Astrocyte of the cerebellum (primary cell): Measurements from ENCODE around the gene COL4A3.
A peak's percentile ranks its signal among the peaks of the same experiment; 100 is the strongest.

Experiments
- DNase-seq: peaks from one replicate; pipeline ENCODE4 v3.0.0-alpha.2; 2011; ENCODE audit warnings: low read depth
- H3K4me3 ChIP-seq: 2 replicates; pipeline ENCODE4 v1.5.1; 2011; ENCODE audit warnings: mild to moderate bottlenecking, low read depth, low read length, moderate library complexity
- CTCF ChIP-seq: IDR thresholded peaks from 2 replicates; pipeline ENCODE4 v1.5.1; 2012; ENCODE audit warnings: low read length, low read depth, moderate library complexity, mild to moderate bottlenecking; ENCODE audit errors: missing control alignments
- in situ Hi-C: cut with HindIII; loops from 2 replicates; pipeline ENCODE4 v1.10.0; 2017; ENCODE audit warnings: low sequenced_read_pairs

Gene COL4A3

DNA sequence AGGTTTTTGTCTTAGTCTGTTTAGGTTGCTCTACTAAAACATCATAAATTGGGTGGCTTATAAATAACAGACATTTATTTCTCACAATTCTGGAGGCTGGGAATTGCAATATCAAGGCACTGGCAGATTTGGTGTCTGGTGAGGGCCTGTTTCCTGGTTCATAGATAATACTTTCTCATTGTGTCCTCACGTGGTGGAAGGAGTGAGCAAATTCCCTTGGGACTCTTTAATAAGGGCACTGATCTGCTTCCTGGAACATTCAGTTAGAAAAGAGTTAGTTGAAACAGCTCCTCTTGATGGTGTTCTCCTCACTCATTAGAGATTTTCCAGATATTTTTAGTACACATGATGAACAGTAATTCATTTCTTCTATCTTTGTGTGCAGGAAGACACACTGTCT lies 22.3 kb downstream of the COL4A3 start:
- TF ChIP-seq CTCF: no peak
- in situ Hi-C loops: no loop called here
- no peak for DNase-seq

DNA sequence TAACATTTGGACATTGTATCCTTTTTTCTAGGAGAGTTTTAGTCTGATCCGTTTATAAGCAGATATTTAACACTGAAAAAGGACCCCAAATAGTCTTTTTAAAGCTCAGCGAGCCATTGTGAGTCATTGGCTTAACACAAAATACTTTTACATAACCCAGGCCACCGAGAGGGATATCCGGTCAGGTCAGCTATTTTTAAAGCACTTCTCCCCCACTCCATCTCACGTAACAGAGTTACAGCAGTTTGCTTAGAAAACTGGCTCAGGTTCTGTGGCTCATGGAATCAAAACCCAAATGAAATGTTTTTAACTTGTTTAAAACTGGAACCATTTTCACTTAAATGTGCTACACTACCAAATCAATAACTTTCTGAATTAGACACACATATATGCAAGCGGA lies 23.9 kb downstream of the COL4A3 start:
- in situ Hi-C loops: no loop called here
- no peak for TF ChIP-seq CTCF

More for the DNA sequence above, 22.3 kb downstream of the COL4A3 start:
- H3K4me3 ChIP-seq: no peak overlapping the region

DNA sequence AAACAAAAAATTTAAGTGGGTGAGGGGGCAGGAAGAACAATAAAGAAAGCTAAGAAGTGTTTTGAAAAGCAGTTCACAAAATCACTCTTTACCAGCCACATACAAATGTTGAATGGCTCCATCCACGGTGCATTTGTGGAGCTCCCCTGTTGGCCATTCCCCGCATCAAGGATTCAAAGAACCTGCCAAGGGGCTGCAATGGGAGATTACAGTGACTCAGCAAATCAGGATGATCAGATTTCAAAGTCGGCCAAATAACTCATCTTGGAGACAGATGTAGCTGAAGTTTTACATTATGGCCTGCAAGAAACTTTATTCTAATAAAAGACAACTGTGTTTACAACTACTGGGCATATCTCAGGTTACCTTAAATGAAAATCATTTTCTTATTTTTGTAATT lies 26.9 kb downstream of the COL4A3 start:
- DNase-seq: peak; percentile 13
- no peak for TF ChIP-seq CTCF
- in situ Hi-C loops: no loop called here
- no peak overlapping the region for H3K4me3 ChIP-seq

More for the DNA sequence above, 23.9 kb downstream of the COL4A3 start:
- no peak overlapping the region for H3K4me3 ChIP-seq
- no peak for DNase-seq

- H3K4me3 ChIP-seq: no peak overlapping the region
- no peak for DNase-seq
- in situ Hi-C loops: no loop called here
- no peak for TF ChIP-seq CTCF
Measured at GRCh38 chr2:227192491-227192890, 28.1 kb downstream of the COL4A3 start.

GRCh38 chr2:227194219-227194618 lies 29.8 kb downstream of the COL4A3 start:
- DNase-seq: no peak
- no peak overlapping the region for H3K4me3 ChIP-seq
- no peak for TF ChIP-seq CTCF
- in situ Hi-C loops: no loop called here

GRCh38 chr2:227198866-227199265 lies 34.4 kb downstream of the COL4A3 start:
- in situ Hi-C loops: no loop called here
- TF ChIP-seq CTCF: no peak
- H3K4me3 ChIP-seq: no peak overlapping the region
- DNase-seq: no peak

GRCh38 chr2:227201771-227202170 lies 37.3 kb downstream of the COL4A3 start:
- no peak for TF ChIP-seq CTCF
- no peak for DNase-seq
- in situ Hi-C loops: no loop called here
- no peak overlapping the region for H3K4me3 ChIP-seq
